MM.1S (cell line): ENCODE data around the gene DSG2.

ENCODE experiments used
- DNase-seq: peaks from one replicate; pipeline ENCODE4 v3.0.0-alpha.2; 2015
- H2AFZ ChIP-seq: fragments of 300-600 bp; sonication (generic); 2 replicates; pipeline ENCODE4 v1.6.0; 2016; ENCODE audit warnings: antibody characterized with exemption, low read length
- H3F3A ChIP-seq: fragments of 300-600 bp; sonication (generic); 2 replicates; pipeline ENCODE4 v1.6.1; 2016; ENCODE audit warnings: mild to moderate bottlenecking, antibody characterized with exemption, low read length, moderate library complexity, mixed read lengths; ENCODE audit not compliant: insufficient read depth
- H3K27ac ChIP-seq: fragments of 300-600 bp; sonication (generic); 2 replicates; pipeline ENCODE4 v1.5.1; 2016; ENCODE audit warnings: mild to moderate bottlenecking, low read length
- H3K27me3 ChIP-seq: fragments of 300-600 bp; sonication (generic); replicated peaks from 2 replicates; pipeline ENCODE4 v1.6.0; 2016; ENCODE audit warnings: low read length; ENCODE audit not compliant: insufficient read depth
- H3K36me3 ChIP-seq: fragments of 300-600 bp; sonication (generic); replicated peaks from 2 replicates; pipeline ENCODE4 v1.6.1; 2016; ENCODE audit warnings: mild to moderate bottlenecking, low read length, mixed read lengths; ENCODE audit not compliant: insufficient read depth
- H3K4me1 ChIP-seq: fragments of 300-600 bp; sonication (generic); 2 replicates; pipeline ENCODE4 v1.6.1; 2016; ENCODE audit warnings: low read length, mixed read lengths
- H3K4me2 ChIP-seq: fragments of 300-600 bp; sonication (generic); 2 replicates; pipeline ENCODE4 v1.6.0; 2016; ENCODE audit warnings: low read depth, low read length
- H3K4me3 ChIP-seq: fragments of 300-600 bp; sonication (generic); 2 replicates; pipeline ENCODE4 v1.5.1; 2016; ENCODE audit warnings: low read length, mixed read lengths
- H3K79me2 ChIP-seq: fragments of 300-600 bp; sonication (generic); 2 replicates; pipeline ENCODE4 v1.6.1; 2016; ENCODE audit warnings: mixed run types, low read length, mixed read lengths
- H3K9ac ChIP-seq: fragments of 300-600 bp; sonication (generic); 2 replicates; pipeline ENCODE4 v1.6.1; 2016; ENCODE audit warnings: low read length, mixed read lengths
- H3K9me2 ChIP-seq: fragments of 300-600 bp; sonication (generic); replicated peaks from 2 replicates; pipeline ENCODE4 v1.6.1; 2016; ENCODE audit warnings: mild to moderate bottlenecking, low read length, mixed read lengths; ENCODE audit not compliant: insufficient read depth
- H3K9me3 ChIP-seq: fragments of 300-600 bp; sonication (generic); replicated peaks from 2 replicates; pipeline ENCODE4 v1.6.1; 2016; ENCODE audit warnings: mild to moderate bottlenecking, low read length, mixed read lengths; ENCODE audit not compliant: insufficient read depth
- H4K20me1 ChIP-seq: fragments of 300-600 bp; sonication (generic); 2 replicates; pipeline ENCODE4 v1.6.1; 2016; ENCODE audit warnings: mild to moderate bottlenecking, low read length, moderate library complexity, mixed read lengths; ENCODE audit not compliant: insufficient read depth
- CTCF ChIP-seq: fragments of 300-600 bp; sonication (generic); IDR thresholded peaks from 2 replicates; pipeline ENCODE4 v1.5.1; 2016; ENCODE audit warnings: antibody characterized with exemption, low read length, mixed read lengths
- EZH2 ChIP-seq: fragments of 300-600 bp; sonication (generic); optimal IDR thresholded peaks from 2 replicates; pipeline ENCODE3; 2017; ENCODE audit warnings: low read depth, mild to moderate bottlenecking, antibody characterized with exemption, low read length, mixed read lengths
- EZH2phosphoT487 ChIP-seq: fragments of 300-600 bp; sonication (generic); IDR thresholded peaks from 2 replicates; pipeline ENCODE4 v1.6.1; 2018; ENCODE audit warnings: antibody characterized with exemption, low read length

The DSG2 gene

GRCh38 chr18:31512203-31512764 is 14.3 kb downstream of the DSG2 start:
- Histone ChIP-seq H3K27me3 (no peaks in the 10 kb centered on the region), H4K20me1 (no peaks in the 10 kb centered on the region), H3K9ac (no peak overlapping the region), H3K4me3 (no peak overlapping the region), H2AFZ (no peak overlapping the region), H3K79me2 (peaks cover 13% of the 10 kb centered on the region), H3K27ac (no peak overlapping the region), H3K9me2 (no peaks in the 10 kb centered on the region), H3K4me2 (no peak overlapping the region), H3K4me1 (no peaks in the 10 kb centered on the region), H3K9me3 (no peaks in the 10 kb centered on the region), H3K36me3 (no peaks in the 10 kb centered on the region), H3F3A (no peaks in the 10 kb centered on the region)
- TF ChIP-seq EZH2 (no peak), CTCF (no peak), EZH2phosphoT487 (no peak)
- DNase-seq: no peak

GRCh38 chr18:31513189-31513935 is 15.4 kb downstream of the DSG2 start:
- Histone ChIP-seq H3K4me1 (no peaks in the 10 kb centered on the region), H3K27ac (no peak overlapping the region), H3K79me2 (peaks cover 13% of the 10 kb centered on the region), H3K9ac (no peak overlapping the region), H4K20me1 (no peaks in the 10 kb centered on the region), H3K36me3 (no peaks in the 10 kb centered on the region), H3K4me2 (no peak overlapping the region), H3F3A (no peaks in the 10 kb centered on the region), H3K27me3 (no peaks in the 10 kb centered on the region), H2AFZ (no peak overlapping the region), H3K9me2 (no peaks in the 10 kb centered on the region), H3K4me3 (no peak overlapping the region), H3K9me3 (no peaks in the 10 kb centered on the region)
- TF ChIP-seq EZH2 (no peak), CTCF (no peak), EZH2phosphoT487 (no peak)
- no peak for DNase-seq

- Histone ChIP-seq H3K9me2 (no peaks in the 10 kb centered on the region), H3K79me2 (peaks cover 4% of the 10 kb centered on the region; the same call in 1 of the 2 replicates), H3K9ac (no peak overlapping the region), H3K36me3 (no peaks in the 10 kb centered on the region), H3F3A (no peaks in the 10 kb centered on the region), H4K20me1 (no peaks in the 10 kb centered on the region), H3K27me3 (no peaks in the 10 kb centered on the region), H3K4me1 (no peaks in the 10 kb centered on the region), H3K4me2 (no peak overlapping the region), H3K4me3 (no peak overlapping the region), H2AFZ (no peak overlapping the region), H3K9me3 (no peaks in the 10 kb centered on the region), H3K27ac (no peak overlapping the region)
- no peak for DNase-seq
- no peak for TF ChIP-seq EZH2
- TF ChIP-seq CTCF: no peak
- no peak for TF ChIP-seq EZH2phosphoT487
Measured at GRCh38 chr18:31516437-31516836, 18.5 kb downstream of the DSG2 start.
